ENCODE measurements around the gene SRRM3.
"Not testable (repeated sequence)": the region's sequence is repeated elsewhere in the genome, so short reads cannot be mapped to it uniquely, and the experiment has no call there.

Gene SRRM3

DNA sequence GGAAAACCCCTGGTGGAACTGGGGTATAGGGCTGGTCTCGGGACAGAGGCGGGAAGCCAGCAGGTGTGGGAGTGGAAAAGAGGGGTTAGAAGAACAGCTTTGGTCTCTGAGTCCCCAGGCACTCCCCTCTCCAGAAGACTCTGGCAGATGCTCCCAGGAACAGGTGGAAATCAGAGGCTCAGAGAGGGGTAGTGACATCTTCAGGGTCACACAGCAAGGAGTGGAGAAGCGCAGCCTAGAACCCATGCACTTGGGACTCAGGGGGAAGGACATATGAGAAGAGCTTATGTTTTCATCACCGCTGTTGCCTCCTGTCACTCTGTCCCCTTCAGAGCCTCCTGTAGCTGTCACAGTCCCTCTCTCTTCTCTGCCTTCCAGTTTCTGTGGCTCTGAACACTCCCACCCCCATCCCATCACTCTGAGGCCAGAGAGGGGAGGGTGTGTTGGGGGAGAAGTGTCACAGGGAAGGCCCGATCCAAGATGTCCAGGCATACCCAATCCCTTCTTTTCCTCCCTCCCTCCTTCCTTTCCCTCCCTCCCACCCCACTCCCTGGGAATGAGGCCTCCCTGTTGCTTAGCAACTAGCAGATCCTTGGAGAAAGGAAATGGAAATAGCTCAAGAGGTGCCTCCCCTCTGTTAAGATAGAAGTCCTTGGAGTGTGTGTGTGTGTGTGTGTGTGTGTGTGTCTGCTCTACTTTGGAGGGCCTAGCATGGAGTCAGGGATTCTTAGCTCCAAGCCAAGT lies 32.0 kb downstream of the SRRM3 start:
- TF ChIP-seq, protein P1, sequence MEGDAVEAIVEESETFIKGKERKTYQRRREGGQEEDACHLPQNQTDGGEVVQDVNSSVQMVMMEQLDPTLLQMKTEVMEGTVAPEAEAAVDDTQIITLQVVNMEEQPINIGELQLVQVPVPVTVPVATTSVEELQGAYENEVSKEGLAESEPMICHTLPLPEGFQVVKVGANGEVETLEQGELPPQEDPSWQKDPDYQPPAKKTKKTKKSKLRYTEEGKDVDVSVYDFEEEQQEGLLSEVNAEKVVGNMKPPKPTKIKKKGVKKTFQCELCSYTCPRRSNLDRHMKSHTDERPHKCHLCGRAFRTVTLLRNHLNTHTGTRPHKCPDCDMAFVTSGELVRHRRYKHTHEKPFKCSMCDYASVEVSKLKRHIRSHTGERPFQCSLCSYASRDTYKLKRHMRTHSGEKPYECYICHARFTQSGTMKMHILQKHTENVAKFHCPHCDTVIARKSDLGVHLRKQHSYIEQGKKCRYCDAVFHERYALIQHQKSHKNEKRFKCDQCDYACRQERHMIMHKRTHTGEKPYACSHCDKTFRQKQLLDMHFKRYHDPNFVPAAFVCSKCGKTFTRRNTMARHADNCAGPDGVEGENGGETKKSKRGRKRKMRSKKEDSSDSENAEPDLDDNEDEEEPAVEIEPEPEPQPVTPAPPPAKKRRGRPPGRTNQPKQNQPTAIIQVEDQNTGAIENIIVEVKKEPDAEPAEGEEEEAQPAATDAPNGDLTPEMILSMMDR (IDR thresholded peaks at IDR 0.05; ENCODE audit: low read depth, low read length), result no peak
- H3K4me3 ChIP-seq (ENCODE audit: low read depth, low read length), result no peak overlapping the region
- H3K9me3 ChIP-seq, result no peaks in the 10 kb centered on the region
- H3K27me3 ChIP-seq, result no peaks in the 10 kb centered on the region
- DNase-seq, result no peak
- peaks cover 31% of the 10 kb centered on the region for H3K36me3 ChIP-seq
- no peaks in the 10 kb centered on the region for H3K4me1 ChIP-seq

DNA sequence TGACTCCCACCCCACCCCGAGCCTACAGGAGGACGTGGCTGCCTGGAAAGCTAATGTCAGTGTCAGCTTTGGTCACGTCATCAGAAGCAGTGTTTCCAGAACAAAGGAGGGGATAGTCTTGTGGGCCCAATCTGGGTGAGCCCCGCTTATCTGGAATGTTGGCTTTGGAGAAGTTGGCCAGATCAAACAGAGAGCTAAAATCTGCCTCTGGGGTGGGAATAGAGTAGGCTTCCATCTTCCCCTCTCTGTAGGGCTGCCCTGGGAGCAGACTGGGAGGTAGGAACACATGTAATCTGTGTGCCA lies 32.5 kb downstream of the SRRM3 start:
- TF ChIP-seq, protein P1 (IDR thresholded peaks at IDR 0.05; ENCODE audit: low read depth, low read length), result no peak
- Histone ChIP-seq H3K4me1 (no peaks in the 10 kb centered on the region), H3K9me3 (no peaks in the 10 kb centered on the region), H3K36me3 (peaks cover 37% of the 10 kb centered on the region), H3K27me3 (no peaks in the 10 kb centered on the region), H3K4me3 (ENCODE audit: low read depth, low read length) (no peak overlapping the region)
- DNase-seq, result no peak

DNA sequence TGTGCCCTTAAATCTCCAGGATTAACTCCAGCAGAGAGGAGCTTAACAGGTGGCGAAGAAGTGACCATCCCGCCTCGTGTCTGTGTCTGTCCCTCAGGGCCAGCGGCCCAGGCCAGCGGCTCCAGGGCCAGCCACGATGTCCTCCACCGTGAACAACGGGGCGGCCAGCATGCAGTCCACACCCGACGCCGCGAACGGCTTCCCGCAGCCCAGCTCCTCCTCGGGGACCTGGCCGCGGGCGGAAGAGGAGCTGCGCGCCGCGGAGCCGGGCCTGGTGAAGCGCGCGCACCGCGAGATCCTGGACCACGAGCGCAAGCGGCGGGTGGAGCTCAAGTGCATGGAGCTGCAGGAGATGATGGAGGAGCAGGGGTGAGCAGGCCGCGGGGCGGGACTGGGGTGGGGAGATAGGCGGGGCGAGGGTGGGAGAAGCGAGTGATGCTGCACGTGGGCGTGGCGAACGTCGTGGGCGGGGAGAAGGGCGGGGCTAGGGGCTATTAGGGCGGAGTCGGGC lies 33.3 kb downstream of the SRRM3 start:
- H3K36me3 ChIP-seq, result peaks cover 43% of the 10 kb centered on the region
- TF ChIP-seq, protein P1 (IDR thresholded peaks at IDR 0.05; ENCODE audit: low read depth, low read length), result no peak
- no peak overlapping the region for H3K4me3 ChIP-seq (ENCODE audit: low read depth, low read length)
- H3K9me3 ChIP-seq, result no peaks in the 10 kb centered on the region
- no peaks in the 10 kb centered on the region for H3K4me1 ChIP-seq
- no peaks in the 10 kb centered on the region for H3K27me3 ChIP-seq
- peak; percentile 39 for DNase-seq

DNA sequence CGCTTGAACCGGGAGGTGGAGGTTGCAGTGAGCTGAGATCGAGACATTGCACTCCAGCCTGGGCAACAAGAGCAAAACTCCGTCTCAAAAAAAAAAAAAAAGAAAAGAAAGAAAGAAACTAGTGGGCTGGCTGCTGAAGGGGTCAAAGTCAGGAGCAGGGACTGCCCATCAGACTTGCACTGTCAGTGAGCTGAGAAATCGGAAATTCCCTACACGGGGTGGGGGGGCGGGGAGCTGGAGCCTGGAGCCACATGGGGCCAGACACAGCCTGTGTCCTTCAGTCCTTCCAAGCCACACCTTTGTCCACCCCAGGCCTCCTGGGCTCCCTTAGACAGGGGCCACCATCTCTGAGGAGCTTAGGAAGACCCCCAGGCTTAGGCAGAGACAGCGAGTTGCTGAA lies 34.5 kb downstream of the SRRM3 start:
- H3K36me3 ChIP-seq, result peaks cover 47% of the 10 kb centered on the region
- no peaks in the 10 kb centered on the region for H3K27me3 ChIP-seq
- no peak for DNase-seq
- H3K4me1 ChIP-seq, result no peaks in the 10 kb centered on the region
- TF ChIP-seq, protein P1 (IDR thresholded peaks at IDR 0.05; ENCODE audit: low read depth, low read length), result no peak
- no peak overlapping the region for H3K4me3 ChIP-seq (ENCODE audit: low read depth, low read length)
- peaks cover 4% of the 10 kb centered on the region for H3K9me3 ChIP-seq

DNA sequence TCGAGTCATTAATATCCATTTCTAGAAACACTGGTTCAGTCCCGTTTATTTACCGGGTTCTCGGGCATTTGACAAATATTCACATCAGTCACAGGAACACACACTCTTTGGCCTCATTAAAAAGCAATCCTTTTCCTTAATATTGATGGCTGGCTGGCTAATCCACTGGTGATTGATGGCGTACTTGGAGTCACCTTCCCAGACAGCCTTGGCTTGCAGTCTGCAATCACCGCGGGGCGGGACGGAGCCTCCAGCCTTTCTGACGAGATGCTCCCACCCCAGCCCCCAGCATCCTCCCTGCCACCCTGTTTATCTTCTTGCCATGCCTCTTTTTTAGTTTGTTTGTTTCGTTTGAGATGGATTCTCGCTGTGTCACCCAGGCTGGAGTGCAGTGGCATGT lies 36.6 kb downstream of the SRRM3 start:
- TF ChIP-seq, protein P1 (IDR thresholded peaks at IDR 0.05; ENCODE audit: low read depth, low read length), result no peak
- Histone ChIP-seq H3K27me3 (no peaks in the 10 kb centered on the region), H3K9me3 (peaks cover 4% of the 10 kb centered on the region), H3K4me1 (no peaks in the 10 kb centered on the region), H3K4me3 (ENCODE audit: low read depth, low read length) (no peak overlapping the region), H3K36me3 (peaks cover 58% of the 10 kb centered on the region)
- DNase-seq, result no peak

DNA sequence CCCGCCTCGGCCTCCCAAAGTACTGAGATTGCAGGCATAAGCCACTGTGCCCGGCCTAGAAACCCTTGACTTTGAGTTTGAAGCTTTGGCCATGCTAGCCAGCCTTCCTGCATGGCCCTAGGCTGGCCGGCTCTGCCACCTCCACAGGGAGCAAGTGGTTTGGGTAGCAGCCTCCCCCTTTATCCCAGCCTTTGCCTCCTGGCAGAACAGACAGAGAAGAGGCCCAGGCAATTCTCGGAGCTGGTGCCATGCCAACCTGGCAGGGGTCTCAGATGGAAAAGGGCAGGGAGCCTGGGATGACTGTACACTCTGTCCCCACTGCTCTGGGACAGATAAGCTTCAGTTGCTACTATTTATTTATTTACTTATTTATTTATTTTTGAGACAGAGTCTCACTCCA lies 39.4 kb downstream of the SRRM3 start:
- Histone ChIP-seq H3K27me3 (no peaks in the 10 kb centered on the region), H3K4me3 (ENCODE audit: low read depth, low read length) (no peak overlapping the region), H3K36me3 (peaks cover 60% of the 10 kb centered on the region), H3K4me1 (no peaks in the 10 kb centered on the region), H3K9me3 (peaks cover 4% of the 10 kb centered on the region)
- DNase-seq, result no peak
- TF ChIP-seq, protein P1 (IDR thresholded peaks at IDR 0.05; ENCODE audit: low read depth, low read length), result no peak

DNA sequence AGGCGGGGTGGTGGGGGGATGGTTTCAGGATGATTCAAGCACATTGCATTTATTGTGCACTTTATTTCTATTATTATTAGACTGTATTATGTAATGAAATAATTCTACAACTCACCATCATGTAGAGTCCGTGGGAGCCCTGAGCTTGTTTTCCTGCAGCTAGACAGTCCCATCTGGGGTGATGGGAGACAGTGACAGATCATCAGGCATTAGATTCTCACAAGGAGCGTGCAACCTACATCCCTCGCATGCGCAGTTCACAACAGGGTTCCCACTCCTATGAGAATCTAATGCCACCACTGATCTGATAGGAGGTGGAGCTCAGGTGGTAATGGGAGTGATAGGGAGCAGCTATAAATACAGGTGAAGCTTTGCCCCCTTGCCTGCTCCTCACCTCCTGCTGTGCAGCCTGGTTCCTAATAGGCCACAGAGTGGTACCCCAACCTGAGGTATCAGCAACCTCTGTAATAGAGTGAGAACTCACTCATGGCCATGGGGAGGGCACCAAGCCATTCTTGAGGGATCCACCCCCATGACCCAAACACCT lies 40.9 kb downstream of the SRRM3 start:
- peaks cover 52% of the 10 kb centered on the region for H3K36me3 ChIP-seq
- not testable (repeated sequence) for DNase-seq; H3K4me1 ChIP-seq; H3K27me3 ChIP-seq; H3K9me3 ChIP-seq; H3K4me3 ChIP-seq (ENCODE audit: low read depth, low read length)
